NCI-H2107 (cell line): ENCODE measurements around the gene CAVIN3.

Source experiments
- DNase-seq: peaks from one replicate; lab custom pipeline; 2025; lab: John Stamatoyannopoulos, UW

CAVIN3 gene

DNA sequence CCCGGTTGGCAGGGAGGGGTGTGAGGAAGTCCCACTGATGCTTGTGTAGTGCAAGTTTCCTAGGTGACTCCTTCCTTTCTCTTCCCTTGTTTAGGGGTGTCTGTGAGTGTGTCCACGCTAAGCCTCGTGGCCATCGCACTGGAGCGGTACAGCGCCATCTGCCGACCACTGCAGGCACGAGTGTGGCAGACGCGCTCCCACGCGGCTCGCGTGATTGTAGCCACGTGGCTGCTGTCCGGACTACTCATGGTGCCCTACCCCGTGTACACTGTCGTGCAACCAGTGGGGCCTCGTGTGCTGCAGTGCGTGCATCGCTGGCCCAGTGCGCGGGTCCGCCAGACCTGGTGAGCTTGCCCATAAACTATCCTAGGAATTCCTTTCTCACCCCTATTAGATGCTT is 50.3 kb downstream of the CAVIN3 start:
- DNase-seq: no peak
